Ammon's horn (tissue), 1 donor: Measurements from ENCODE around the gene ATP6V1G2.

ENCODE experiments used
- DNase-seq: peaks from one replicate; pipeline ENCODE4 v3.0.0-alpha.2; 2016; ENCODE audit warnings: low spot score

The ATP6V1G2 gene

GRCh38 chr6:31547727-31548543 is 1.5 kb upstream of the ATP6V1G2 start:
- no peak for DNase-seq

DNA sequence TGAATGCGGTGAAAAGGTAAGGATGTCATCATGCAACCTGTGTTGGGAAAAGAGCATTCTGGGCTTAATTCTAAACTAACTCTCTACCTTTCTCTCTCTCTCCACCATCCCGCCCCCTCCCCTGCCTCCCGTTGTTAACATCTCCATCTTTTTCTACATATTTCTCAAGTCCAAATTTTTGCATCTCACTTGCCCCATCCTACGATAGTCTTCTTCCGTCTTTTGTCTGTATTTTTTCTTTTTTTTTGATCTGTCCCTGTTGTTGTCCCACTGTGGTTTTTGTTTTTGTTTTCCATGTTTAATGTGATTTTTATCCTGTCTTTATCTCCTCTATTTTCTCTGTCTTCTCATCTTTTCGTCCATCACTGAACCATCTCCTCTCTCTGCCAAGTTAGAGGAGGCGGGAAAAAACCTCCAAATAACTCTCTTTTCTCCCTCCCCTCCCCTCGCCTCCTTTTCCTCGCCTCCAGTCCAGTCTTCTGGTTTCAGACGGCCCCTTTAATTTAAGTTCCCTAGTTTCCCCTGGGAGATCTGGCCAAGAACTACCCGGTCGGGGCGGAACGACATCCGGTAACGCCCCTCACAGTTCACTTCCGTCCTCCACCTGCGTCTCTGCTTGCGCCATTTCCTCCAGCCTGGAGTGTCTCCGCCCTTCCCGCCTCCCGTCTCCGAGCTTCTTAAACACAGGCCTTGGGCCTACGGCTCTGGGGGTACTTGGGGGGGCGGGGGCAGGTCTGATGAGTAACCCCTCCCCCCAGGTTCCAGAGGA is 734 bp upstream of the ATP6V1G2 start, which contains the start of gene NFKBIL1:
Gene NFKBIL1 (plus strand): TSS at position 651 of the 769 bp plus-strand sequence. CDS start 87 bp downstream, at position 738.
- DNase-seq: peak; percentile 99

GRCh38 chr6:31545291-31545690 is 1.1 kb downstream of the ATP6V1G2 start:
- DNase-seq: no peak

- no peak for DNase-seq
Observed at GRCh38 chr6:31544676-31545075, 1.7 kb downstream of the ATP6V1G2 start.

DNA sequence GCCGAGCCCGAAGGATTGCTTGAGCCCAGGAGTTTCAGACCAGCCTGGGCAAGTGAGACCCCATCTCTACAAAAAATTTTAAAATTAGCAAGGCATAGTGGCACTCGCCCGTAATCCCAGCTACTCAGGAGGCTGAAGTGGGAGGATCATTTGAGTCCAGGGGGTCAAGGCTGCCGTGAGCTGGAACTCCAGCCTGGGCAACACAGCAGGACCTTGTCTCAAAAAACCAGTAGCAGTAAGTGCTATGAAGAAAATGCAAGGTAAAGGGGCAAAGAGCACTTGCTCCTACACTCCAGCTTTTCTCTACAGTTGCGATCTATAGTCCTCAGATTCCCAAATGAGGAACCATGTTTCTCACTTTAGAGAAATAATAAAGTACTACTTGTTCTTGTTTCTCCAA is 2.8 kb downstream of the ATP6V1G2 start:
- no peak for DNase-seq

GRCh38 chr6:31541658-31542521 is 4.5 kb downstream of the ATP6V1G2 start, which contains the start of gene DDX39B:
Gene DDX39B, minus strand, starts transcription at chr6:31542003. Its CDS starts 1,471 bp downstream, at chr6:31540532.
- peak; percentile 98 for DNase-seq

GRCh38 chr6:31541059-31541657 is 5.2 kb downstream of the ATP6V1G2 start:
- peak; percentile 34 for DNase-seq

- DNase-seq: no peak
Observed at GRCh38 chr6:31540640-31541039, 5.8 kb downstream of the ATP6V1G2 start.

GRCh38 chr6:31538805-31539400 is 7.5 kb downstream of the ATP6V1G2 start:
- no peak for DNase-seq

DNA sequence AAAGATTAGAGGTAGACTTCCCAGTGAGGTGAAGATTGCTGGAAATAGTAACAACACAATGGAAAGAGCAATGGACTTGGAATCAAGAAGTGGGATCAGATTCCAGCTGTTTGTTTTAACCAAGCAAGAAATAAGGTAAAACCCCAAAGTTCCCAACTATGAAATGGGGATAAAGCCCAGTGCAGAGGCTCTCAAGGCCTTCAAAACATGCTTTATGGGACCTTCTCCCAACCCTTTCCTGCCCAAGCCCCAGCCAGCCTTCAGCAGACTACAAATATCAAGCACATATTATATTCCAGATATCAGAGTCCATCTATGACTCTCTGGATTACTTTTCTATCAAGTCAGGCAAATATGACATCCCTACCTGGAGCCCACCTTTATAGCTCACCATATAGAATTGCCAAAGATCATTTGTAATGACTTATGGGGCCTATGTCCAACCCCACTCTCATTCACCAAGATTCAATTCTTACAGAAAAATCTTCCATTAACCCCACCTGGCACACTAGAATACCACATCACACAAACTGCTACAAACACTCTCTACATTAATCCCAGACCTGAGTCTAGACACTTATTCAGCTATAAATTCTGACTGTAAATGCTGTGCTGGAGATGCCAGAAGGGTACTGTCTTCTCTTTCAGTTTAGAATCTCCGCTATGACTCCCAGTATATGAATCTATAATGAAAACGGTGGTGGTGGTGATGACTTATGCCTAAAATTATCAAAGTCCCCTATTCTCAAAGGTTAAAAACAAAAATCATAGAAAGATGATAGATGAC is 10.7 kb downstream of the ATP6V1G2 start:
- DNase-seq: no peak

GRCh38 chr6:31534521-31535040 is 11.8 kb downstream of the ATP6V1G2 start:
- DNase-seq: no peak

- DNase-seq: no peak
Observed at GRCh38 chr6:31534011-31534410, 12.4 kb downstream of the ATP6V1G2 start.

DNA sequence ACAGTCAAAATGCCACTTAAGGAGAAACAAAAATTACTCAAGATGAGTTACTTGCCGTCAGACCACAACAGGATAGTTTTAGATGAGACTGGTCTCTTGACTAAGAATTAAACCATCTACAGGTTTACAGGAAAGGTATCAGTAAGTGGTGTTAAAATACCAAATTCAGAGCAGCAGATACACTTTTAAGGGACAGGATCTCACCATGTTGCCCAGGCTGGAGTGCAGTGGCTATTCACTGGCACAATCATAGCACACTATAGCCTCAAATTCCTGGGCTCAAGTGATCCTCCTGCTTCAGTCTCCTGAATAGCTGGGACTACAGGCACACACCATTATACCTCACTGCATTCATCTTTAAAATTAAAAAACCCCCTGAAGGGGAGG is 13.0 kb downstream of the ATP6V1G2 start:
- no peak for DNase-seq

GRCh38 chr6:31532644-31533454 is 13.6 kb downstream of the ATP6V1G2 start:
- DNase-seq: no peak

- no peak for DNase-seq
Observed at GRCh38 chr6:31531771-31532643, 14.4 kb downstream of the ATP6V1G2 start.

DNA sequence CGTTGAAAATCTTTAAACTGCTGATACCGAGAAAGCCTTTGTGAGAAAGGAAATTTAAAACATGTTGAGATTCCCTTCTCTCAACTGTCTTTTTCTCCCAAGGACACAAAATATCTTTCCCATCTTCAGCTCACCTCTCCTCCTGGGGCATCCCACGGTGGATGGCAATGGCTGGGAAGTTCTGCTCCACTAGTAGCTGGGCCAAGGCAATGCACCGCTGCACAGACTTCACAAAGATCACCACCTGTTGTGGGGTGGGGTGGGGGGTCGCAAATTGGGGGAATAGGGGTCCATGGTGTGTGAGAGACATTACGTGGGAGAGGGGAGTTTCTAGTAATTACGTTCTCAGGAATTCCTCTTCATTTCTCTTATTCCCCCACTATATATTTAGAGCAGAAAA is 15.2 kb downstream of the ATP6V1G2 start:
- DNase-seq: no peak

DNA sequence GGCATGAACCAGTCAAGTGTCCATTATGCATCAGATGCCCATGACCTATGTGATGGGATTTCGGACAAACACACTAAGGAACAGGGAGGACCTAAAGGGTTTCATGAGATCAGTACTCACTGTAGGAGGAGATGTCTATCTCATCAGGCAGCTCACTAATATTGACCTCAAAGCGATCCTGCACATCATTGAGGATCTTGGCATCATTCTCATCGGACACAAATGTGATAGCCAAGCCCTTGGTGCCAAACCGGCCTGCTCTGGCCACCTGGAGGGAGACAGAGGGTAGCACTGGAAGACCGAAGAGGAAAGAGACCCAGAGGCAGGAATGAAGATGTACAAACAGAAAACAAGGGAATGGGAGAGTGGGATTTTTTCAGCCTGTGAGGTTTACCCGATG is 15.7 kb downstream of the ATP6V1G2 start:
- DNase-seq: no peak
